Measurements from ENCODE around the gene CARD16.
A peak's percentile ranks its signal among the peaks of the same experiment; 100 is the strongest.
"Not testable (repeated sequence)": the region's sequence is repeated elsewhere in the genome, so short reads cannot be mapped to it uniquely, and the experiment has no call there.

CARD16 gene

DNA sequence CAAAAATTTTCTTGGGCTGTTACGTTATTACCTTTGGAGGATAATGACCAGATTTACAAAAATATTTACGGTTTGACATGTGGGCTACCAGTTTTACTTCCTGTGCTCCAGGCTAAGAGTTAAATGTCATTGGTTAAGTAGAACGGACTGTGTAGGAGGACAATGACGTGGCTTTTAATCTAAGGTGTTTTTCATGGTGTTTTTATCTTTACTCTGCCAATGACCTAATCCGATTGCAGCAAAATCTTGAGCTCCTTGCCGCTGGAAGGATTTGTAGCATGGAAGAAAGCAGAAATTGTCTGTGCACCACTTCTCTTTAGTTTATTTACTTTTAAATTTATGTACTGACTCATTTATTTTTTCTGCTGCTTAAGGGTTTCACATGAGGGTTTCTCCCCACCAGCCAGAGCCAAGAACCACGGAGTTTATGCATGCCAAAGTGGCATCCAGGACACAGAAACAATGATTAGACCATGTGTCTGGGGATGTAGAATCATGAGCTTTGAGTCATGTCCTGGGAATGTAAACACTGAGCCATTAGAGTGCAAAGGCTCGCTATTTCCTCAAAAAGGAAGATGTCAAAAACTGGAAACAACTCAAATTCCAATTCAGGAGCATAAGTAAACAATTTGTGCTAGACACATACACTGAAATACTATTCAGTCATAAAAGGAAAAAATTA, 1.9 kb upstream of the CARD16 start:
- no peak for DNase-seq

DNA sequence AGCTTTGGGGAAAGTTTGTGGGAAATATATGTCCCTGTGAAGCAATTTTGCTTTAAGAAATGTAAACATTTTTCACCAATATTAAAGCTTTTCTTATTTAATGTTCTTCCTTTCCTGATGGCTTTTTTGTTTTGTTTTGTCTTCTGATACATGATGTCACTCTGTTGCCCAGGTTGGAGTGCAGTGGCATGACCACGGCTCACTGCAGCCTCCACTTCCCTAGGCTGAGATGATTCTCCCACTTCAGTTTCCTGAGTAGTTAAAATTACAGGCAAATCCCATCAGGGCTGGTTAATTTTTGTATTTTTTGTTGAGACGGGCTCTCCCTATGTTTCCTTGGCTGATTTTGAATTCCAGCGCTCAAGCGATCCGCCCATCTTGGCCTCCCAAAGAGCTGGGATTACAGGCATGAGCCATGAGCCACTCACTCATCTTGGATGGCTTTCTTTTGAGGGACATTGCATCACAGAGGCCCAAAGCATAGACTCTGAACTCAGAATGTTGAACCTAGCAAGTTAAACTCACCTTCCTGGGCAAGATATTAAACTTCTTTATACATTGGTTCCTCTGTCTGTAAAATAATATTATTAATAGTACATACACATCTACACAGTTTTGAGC, 651 bp upstream of the CARD16 start:
- no peak for DNase-seq

DNA sequence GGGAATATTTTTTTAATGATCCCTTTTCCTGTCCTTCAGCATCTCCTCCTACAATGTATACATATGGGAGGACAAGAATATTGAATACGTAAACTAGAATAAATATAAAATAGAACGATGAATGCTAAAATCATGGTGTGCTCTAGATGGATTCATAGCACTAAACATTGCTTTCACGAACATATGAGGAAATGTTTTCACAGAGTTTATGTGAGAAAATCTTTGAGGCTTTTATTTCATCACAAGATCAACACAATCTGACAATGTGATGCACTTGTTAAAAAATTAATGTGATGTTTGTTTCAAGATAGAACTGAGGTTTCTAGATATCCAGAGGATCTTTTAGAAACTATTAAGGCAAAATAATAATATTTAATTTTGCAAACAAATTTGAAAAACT, 3.0 kb downstream of the CARD16 start:
- DNase-seq: no peak

DNA sequence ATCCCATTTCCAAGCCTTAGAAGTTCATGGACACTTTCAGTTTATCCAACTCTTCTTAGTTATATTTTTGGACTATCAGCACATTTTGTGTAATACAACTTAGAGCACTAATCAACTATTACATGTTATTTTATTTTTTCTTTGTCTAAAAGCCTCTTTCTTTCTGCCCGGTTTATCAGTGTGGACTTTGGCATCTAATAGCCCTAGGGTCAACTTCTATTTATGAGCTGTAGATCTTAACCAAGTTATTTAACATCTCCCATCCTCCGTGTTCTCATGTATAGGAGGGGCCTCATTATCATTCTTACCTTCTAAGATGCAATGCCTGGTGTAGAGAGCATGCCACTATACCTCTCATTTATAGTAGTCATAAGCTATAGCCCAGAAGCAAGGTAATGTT, 4.4 kb downstream of the CARD16 start:
- no peak for DNase-seq

DNA sequence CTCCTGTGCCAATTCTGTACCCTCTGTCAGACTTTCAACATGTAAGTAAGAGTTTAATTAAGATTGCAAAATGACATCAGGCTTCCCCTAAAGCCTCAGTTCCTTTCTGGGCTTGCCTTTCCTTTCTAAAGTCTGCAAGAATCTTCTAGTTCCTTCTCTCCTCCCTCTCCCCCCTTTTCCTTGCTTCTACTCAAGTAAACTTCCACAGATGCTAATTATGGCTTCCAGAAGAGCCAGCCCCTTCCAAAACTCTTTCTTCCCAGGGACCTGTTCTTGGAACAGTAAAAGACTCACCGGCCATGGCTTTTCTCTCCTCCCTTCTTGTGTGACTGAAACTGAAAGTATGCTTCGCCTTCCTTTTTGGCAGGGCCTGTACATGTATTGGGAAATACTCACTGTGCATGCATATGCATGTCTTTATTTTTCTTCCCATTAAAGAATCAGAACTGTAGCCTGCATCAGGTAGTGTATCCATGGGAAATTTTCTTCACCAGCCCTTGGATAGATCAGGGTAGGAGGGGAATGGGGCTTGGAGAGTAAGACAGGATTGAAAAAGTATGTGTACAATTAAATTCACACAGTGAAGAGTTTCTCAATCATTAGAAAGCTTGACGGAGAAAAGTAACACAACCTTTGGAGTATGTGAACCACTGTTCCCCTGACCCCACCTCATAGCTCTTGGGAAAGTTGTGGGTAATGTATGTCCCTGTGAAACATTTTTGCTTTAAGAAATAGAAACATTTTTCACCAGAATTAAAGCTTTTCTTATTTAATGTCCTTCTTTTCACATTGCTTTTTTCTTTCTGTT, 10.1 kb downstream of the CARD16 start, which contains the start of gene CASP1:
TSS of gene CASP1 (minus strand) at position 332 of the 808 bp plus-strand sequence. CDS start at position 301, 31 bp downstream.
- no peak for DNase-seq

DNA sequence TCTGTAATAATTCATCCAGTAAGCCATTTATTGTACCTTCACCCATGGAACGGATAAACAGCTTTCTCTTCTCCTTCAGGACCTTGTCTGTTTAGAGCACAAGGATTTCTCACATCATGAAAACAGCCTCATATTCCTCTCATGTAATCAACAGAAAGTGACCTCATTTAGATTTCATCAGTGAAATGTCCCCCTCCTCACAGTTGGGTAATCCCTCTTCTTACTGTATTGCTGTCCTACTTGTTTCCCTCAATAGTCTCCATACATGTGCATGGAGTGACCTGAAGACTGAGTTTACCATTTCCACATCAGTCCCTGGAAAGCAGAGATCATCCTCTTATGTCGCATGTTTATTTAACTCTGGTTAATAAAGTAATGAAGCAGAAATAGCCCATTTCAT, 10.7 kb downstream of the CARD16 start:
- DNase-seq: not testable (repeated sequence)

DNA sequence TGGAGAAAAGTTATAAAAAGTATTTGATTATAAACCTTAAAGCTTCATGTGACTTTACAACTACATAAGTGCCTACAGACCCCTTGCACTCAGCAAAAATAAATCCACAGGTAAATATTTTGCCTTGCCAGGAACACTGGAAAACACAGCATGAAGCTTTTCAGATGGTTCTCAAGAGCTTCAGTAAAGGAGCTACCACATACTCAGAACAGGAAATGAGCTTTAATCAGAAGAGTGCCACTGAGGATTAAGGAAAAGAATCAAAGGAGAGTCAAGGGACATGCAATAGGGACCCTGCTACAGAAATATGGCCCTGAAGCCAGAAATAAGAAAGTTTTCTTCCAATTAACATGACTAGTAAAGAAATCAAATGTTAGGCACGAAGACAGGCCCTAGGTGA, 11.4 kb downstream of the CARD16 start:
- no peak for DNase-seq

DNA sequence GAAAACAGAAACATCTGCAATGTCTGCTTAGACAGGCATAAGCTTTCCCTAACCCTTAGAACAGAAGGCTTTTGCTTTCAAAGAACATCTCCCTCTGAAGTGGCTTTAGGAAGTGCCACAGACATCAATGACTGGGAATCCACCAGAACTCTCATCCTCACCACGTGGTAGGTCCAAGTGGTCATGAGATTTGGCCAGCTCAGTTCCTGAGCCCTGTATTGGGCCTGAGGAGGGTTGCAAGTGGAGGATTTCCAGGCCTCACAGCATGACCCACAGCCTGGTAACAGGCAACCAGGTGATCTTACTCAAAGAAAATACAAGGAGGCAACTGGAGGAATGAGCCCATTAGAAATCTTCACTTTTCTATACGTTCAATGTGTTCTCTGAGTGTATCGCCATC, 11.8 kb downstream of the CARD16 start:
- no peak for DNase-seq

DNA sequence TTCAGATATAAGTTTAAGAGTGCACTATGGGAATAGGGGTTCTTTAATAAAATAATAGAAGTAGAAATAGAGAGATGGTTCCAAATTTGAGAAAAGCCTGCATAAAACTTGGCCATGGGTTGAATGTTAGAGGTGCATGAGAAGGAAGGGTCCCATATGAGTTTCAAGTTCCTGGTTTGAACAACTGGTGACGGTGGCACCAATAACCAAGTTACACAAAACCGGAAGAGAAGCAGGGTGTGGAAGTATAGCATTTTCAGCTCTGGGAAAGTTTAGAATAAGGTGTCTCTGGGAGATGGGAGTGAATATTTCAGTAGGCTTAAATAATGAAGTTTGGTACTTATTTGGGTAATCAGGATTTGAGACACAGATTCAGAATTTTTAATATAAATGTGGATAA, 12.6 kb downstream of the CARD16 start:
- no peak for DNase-seq

DNA sequence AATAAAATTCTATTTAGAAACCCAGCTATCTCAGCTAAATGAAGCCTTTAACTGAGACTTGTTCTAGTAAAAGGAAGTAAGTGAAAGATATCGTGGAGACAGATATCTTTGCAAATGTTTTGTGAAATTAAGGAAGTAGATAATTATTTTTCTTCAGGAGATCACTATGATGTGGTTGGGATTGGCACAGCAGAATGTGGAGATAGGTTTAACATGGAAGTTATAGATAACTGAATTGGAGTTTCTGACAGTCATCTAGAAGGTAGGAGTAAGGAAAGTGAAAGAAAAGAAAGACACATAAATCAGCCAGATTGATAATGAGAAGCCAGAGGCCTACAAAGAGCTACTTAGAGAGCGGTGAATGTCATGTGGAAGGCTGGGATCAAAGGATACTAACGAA, 17.5 kb downstream of the CARD16 start:
- no peak for DNase-seq

DNA sequence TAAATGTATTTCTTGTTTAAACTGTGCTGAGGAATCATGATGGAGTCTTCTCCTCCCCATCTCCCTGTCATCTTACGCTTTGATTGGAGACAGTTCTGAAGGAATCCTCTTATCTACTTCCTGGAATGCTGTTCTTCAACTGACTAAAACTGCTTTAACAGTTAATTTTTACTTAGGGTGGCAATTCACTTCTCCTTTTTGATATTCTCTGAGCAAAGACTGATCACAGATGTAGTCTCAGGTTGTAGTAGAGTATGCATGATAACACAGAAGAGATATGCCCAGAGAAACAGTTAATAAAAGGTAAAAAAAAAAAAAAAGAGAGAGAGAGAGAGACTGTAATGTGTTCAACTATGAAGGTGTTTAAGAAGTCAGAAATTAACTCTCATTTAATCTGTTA, 20.7 kb downstream of the CARD16 start:
- no peak for DNase-seq

DNA sequence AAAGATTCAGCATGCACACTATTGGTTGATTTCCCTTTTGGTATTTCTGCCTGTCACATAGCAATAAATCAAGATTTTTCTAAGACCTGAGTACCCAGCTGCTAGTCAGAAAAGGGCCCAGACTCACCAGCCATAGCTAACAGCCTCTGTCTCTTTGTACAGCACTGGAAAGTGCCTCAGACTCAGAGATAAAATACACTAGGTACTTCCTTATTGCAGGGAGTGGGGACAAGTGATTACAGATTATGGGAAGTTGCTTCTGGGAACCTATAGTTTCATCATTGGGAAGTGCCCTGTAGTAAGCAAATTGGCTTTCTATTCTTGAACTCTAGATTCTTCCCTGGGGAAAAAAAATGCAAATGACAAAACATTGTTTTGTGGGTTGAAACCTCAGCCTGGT, 22.1 kb downstream of the CARD16 start, which contains the start of gene CASP5:
TSS of gene CASP5 (minus strand) at position 166 of the 400 bp plus-strand sequence. CDS start at position 134, 32 bp downstream.
- DNase-seq: no peak

DNA sequence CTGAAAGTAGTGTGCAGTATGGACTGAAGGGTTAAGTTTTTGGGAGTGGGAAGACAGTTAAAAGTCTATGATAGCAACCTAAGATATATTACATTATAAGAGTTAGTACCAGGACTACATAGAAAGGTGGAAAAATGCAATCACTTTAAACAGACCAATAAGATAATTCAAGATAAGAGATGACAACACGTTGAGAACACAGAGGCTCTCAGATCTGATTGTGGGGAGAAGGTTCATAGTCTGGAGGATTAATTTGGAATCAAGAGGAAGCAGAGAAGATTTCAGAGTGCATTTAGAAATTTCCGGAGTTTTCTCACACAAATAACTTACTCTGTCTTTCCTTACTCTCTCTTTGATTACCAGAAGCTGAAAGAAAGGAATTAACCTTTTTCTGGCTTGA, 22.6 kb downstream of the CARD16 start:
- DNase-seq: no peak

DNA sequence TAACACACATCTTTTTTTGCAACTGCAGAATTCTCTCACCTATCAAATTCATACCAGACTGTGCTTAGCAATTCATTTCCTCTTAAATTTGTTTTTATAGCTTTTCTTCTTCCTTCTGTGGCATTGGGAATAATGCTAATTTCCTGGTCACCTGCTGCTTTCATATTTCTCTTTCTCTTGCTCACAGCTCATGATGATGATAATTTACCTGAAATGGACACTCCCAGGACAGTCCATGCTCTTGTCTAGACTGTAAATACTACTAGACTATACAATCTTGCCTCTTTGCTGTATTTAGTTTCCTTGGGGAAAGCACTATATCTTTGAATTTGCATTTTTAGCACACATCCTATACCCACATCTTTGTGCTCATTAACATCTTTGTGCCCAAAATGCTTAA, 37.7 kb downstream of the CARD16 start:
- no peak for DNase-seq

DNA sequence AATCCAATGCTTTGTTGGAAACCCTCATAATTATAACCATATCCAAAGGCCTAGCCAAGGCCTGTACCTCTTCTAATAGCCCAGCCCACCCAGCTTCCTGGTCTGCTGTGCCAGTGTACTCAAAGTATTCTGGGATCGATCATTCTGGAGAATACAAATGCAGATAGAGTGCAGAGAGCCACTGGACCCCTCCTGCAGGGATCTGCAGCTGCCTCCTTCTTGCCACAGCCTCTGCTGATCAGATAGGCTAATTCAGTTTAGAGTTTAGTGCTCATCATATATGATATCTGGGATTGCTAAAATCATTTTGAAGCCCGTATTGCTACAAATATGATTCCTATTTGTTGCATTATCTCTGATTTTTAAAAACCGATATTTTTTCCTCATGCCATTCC, 39.7 kb downstream of the CARD16 start:
- DNase-seq: no peak

DNA sequence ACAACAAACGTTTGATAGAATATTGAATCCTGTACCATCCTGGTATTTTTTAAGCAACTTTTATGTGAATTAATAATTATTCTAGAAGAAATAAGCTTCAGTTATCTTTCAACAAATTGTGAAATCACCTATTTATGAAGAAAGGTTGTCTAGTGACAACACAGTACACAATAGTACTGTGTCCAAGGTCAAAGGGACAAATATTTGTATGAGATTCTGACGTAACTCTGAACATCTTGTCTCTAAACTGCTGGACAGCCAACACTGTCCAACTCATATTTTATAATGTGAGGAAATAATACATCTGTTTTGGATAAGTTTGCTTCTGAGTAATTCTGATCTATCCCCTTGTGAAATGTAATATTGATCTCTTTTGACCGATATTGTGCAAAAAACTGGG, 41.1 kb downstream of the CARD16 start:
- no peak for DNase-seq

DNA sequence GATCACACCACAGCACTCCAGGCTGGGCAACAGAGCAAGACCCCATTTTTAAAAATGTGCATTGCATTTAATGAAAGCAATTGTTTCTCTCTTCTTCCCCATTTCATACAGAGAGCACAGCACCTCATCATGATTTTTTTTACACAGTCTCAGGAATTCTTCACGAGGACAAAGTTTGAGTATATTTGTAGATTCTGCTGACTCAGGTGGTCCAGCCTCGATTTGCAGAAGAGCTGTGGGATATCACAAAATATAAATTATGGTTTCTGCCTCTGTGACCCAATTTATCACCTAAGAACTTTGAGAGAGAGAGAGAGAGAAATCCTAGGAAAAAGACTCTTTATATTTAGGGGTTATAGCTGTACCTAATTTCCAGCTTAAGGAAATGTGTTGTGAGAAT, 42.0 kb downstream of the CARD16 start:
- no peak for DNase-seq

DNA sequence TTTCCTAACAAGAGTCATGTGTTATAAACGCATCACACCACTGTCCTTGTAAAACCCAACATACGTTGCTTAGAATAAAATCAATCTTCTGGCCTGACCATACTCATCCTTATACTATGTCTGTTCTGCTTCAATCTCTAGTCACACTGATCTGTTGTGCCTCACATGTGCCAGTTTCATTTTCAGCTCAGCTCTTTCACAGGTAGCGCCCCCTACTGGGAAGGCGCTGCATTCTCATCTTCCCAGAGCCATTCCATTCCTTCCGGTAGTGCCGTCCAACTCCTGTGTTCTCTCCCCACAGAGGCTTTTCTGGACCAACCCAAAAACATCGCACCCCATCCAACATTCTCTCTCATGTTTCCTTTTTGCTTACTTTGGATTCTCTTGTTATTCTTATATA, 44.3 kb downstream of the CARD16 start:
- DNase-seq: peak; percentile 44

DNA sequence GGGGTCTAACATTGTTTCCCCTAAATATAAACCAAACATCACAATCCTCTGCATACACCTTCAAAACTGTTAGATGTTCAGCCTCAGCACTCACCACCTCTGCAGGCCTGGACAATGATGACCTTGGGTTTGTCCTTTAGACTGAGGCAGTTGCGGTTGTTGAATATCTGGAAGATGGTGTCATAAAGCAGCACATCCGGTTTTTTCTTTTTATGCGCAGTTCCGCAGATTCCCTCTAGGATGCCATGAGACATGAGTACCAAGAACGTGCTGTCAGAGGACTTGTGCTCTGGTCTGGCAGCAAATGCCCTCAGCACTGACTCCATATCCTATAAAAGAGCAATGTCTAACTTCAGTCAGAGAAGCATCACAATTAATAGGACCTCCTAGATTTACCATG, 45.0 kb downstream of the CARD16 start:
- DNase-seq: no peak

DNA sequence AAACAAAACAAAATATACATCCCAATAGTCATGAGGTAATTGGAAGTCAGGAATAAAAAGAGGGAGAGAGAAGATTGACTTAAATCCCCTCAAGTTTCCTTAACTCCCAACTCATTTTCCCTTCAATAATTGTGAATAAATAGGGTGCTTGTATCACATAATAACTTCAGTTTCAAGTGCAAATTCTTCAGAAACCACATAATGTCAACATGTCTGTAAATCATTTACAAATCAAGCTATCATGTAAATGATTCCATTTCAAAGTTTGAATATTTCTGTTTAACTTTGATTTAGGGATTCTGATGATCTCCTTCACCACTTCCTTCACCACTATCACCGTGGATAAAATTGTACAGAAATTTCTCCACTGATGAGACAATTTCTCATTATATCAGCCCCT, 45.4 kb downstream of the CARD16 start:
- DNase-seq: no peak

DNA sequence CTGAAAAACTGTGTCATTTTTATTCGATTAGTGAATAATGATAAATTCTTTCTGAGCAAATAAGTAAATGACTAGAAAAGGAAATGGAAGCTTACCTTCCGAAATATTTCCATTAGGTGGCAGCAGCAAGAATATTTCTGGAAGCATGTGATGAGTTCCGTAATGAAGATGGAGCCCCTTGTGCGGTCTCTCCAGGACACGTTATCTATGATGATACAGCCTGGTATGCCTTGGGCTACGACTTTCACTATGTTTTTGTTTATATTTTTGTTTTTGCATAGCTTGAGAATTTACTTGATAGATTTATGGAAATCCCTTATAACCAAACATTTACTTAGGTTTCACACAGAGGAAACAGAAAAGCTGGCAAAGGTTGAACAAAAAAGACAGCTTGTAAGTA, 47.8 kb downstream of the CARD16 start:
- no peak for DNase-seq

DNA sequence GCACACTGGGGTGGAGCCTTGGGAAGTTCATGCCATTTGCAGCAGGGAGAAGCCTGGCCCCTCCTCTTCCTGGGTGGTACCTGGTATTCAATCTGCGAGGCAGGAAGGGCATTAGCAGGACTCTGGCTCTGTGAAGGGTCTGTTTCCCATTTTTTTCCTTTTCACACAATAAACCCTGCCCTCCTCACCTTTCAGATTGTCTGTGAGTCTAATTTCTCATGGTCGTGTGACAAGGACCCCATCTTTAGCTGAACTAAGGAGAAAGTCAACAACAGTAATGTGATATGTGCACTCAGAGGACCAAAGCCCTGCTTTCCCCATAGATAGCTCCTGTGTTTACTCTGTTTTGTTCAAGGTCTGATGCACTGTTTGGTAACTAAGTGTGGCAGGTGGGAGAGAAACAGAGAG, 50.1 kb downstream of the CARD16 start:
- DNase-seq: no peak

DNA sequence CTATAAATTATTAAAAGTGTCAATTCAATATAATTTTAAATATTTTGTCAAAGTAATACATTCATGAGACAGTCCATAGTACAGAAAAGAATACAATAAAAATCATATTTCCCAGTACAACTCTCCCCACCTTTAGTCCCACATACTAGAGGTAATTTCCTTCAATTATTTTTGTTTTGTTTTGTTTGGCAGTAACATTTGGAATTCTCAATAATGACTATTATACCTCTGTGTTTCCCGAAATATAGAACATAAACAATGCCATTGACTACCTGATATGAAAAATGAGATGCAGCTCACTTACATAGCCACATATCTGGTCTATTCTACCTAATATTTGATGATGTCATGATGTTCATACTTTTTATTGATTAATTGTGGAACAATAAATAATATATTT, 52.4 kb downstream of the CARD16 start:
- DNase-seq: no peak

DNA sequence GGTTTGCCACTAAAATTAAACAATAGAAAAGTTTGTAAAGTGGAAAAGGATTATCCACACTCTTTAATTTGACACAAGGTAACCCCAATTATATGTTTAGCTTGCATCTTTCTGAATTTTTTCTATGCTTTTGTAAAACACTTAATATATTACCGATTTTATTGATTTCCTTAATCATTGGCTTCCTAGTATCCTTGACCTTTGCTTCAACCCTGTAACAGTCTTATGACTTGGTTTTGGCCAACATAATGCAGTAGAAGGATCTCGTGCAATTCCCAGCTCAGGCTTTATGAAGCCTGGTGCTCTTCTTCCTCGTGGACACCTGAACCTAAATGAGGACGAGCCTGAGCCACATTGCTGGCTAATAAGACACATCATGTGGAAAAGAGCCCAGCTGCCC, 53.1 kb downstream of the CARD16 start:
- no peak for DNase-seq
